Measurements from ENCODE around the gene OSGIN1. TPM values are rescaled to one million over a fixed set of nuclear protein-coding genes. Genes with fewer than 3 reads are reported as not detected.

OSGIN1 gene
- polyA plus RNA-seq, 3 donors: 1.8 to 4.0 (median 2.0) TPM

DNA sequence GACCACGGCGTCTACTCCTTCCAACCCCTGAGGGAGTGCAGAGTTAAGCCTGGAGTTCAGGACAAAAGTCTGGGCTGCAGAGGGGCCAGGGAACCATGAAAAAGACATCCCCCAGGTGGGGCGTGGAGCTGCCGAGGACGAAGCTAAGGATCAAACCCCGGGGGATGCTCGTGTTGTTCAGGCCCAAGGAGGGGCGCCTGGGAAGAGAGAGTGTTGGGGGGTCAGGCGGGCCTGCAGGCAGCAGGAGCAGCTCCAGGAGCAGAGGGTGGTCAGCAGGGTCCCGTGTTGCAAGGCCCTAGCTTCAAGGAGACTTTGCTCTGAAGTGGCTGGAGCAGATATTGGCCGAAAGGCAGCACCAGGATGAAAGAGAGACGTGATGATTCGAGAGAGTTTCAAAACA, 41.7 kb downstream of the OSGIN1 start:
- H3K36me3 Mint-ChIP-seq: peaks cover 4 to 11% of the 10 kb centered on the region in 2 donors
- peak; percentile 26 to 76 (median 41) for DNase-seq
- Histone ChIP-seq H3K79me2 (ENCODE audit: insufficient read depth, low read length) (no peaks in the 10 kb centered on the region), H3K27ac (ENCODE audit: low read depth in 1 of 2, low read length in 2 of 2) (peak overlapping the region; percentile 77 to 81), H4K20me1 (ENCODE audit: insufficient read depth, low read length) (no peaks in the 10 kb centered on the region), H3K27me3 (ENCODE audit: control insufficient read depth in 2 of 2, insufficient read depth in 2 of 2, low read length in 2 of 2) (peaks cover 0 to 25% of the 10 kb centered on the region in 2 donors), H3K4me1 (ENCODE audit: control insufficient read depth in 1 of 2, insufficient read depth in 2 of 2, low read length in 2 of 2) (peaks cover 35 to 37% of the 10 kb centered on the region in 2 donors), H3K4me2 (replicated peaks; ENCODE audit: extremely low read depth, low read length, poor library complexity, severe bottlenecking) (peak overlapping the region; percentile 31), H2AFZ (ENCODE audit: insufficient read depth, low read depth, low read length, poor library complexity, severe bottlenecking) (peak overlapping the region; percentile 42), H3K9me3 (replicated peaks in 1 of 2; ENCODE audit: control insufficient read depth in 1 of 2, insufficient read depth in 1 of 2, low read length in 2 of 2) (no peaks in the 10 kb centered on the region), H3K36me3 (replicated peaks in 1 of 2; ENCODE audit: control insufficient read depth in 1 of 2, insufficient read depth in 2 of 2, low read length in 2 of 2) (no peaks in the 10 kb centered on the region), H3K4me3 (replicated peaks in 1 of 3; ENCODE audit: low read depth in 2 of 3, low read length in 3 of 3) (peak overlapping the region in 1 of 3 experiments; percentile 15), H3K9ac (ENCODE audit: insufficient read depth, low read length, poor library complexity, severe bottlenecking) (peak overlapping the region; percentile 9)
- H3K27me3 Mint-ChIP-seq (ENCODE audit: low read depth in 3 of 3): peaks cover 36 to 66% (median 40%) of the 10 kb centered on the region in 3 donors
- intact Hi-C loops (cut with micrococcal nuclease): no loop called here
- peaks cover 33% of the 10 kb centered on the region for H3K4me1 Mint-ChIP-seq
- TF ChIP-seq, protein P1, sequence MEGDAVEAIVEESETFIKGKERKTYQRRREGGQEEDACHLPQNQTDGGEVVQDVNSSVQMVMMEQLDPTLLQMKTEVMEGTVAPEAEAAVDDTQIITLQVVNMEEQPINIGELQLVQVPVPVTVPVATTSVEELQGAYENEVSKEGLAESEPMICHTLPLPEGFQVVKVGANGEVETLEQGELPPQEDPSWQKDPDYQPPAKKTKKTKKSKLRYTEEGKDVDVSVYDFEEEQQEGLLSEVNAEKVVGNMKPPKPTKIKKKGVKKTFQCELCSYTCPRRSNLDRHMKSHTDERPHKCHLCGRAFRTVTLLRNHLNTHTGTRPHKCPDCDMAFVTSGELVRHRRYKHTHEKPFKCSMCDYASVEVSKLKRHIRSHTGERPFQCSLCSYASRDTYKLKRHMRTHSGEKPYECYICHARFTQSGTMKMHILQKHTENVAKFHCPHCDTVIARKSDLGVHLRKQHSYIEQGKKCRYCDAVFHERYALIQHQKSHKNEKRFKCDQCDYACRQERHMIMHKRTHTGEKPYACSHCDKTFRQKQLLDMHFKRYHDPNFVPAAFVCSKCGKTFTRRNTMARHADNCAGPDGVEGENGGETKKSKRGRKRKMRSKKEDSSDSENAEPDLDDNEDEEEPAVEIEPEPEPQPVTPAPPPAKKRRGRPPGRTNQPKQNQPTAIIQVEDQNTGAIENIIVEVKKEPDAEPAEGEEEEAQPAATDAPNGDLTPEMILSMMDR (IDR thresholded peaks at IDR 0.05): no peak
- peak overlapping the region; percentile 35 to 95 (median 54) for H3K27ac Mint-ChIP-seq
- 67% methylated on average over 13 of the region's 13 CpGs for WGBS (ENCODE audit: insufficient coverage)
- peak overlapping the region in 1 of 2 donors; percentile 65 for H3K4me3 Mint-ChIP-seq
- peaks cover 0 to 11% (median 5%) of the 10 kb centered on the region in 7 donors for H3K9me3 Mint-ChIP-seq

GRCh38 chr16:83995754-83996153, 42.7 kb downstream of the OSGIN1 start:
- peak overlapping the region; percentile 36 for H3K4me2 ChIP-seq (replicated peaks; ENCODE audit: extremely low read depth, low read length, poor library complexity, severe bottlenecking)
- peak in 2 of 3 donors; percentile 16 to 55 for DNase-seq
- peak overlapping the region; percentile 52 for H2AFZ ChIP-seq (ENCODE audit: insufficient read depth, low read depth, low read length, poor library complexity, severe bottlenecking)
- no peaks in the 10 kb centered on the region for H4K20me1 ChIP-seq (ENCODE audit: insufficient read depth, low read length)
- WGBS (ENCODE audit: insufficient coverage): under 1% methylated on average over 16 of the region's 21 CpGs
- no peaks in the 10 kb centered on the region for H3K36me3 ChIP-seq (replicated peaks in 1 of 2; ENCODE audit: control insufficient read depth in 1 of 2, insufficient read depth in 2 of 2, low read length in 2 of 2)
- no peak overlapping the region for H3K27ac ChIP-seq (ENCODE audit: low read depth in 1 of 2, low read length in 2 of 2)
- H3K27me3 ChIP-seq (ENCODE audit: control insufficient read depth in 2 of 2, insufficient read depth in 2 of 2, low read length in 2 of 2): peaks cover 0 to 16% of the 10 kb centered on the region in 2 donors
- TF ChIP-seq, protein P1 (IDR thresholded peaks at IDR 0.05): no peak
- H3K4me3 ChIP-seq (replicated peaks in 1 of 3; ENCODE audit: low read depth in 2 of 3, low read length in 3 of 3): no peak overlapping the region
- Mint-ChIP-seq H3K4me3 (peak overlapping the region in 1 of 2 donors; percentile 67), H3K36me3 (peaks cover 4 to 11% of the 10 kb centered on the region in 2 donors), H3K27ac (peak overlapping the region in 5 of 7 donors; percentile 4 to 82 (median 71)), H3K4me1 (peaks cover 33% of the 10 kb centered on the region), H3K27me3 (ENCODE audit: low read depth in 3 of 3) (peaks cover 35 to 60% (median 36%) of the 10 kb centered on the region in 3 donors), H3K9me3 (peaks cover 0 to 11% (median 5%) of the 10 kb centered on the region in 7 donors)
- H3K9me3 ChIP-seq (replicated peaks in 1 of 2; ENCODE audit: control insufficient read depth in 1 of 2, insufficient read depth in 1 of 2, low read length in 2 of 2): no peaks in the 10 kb centered on the region
- no peak overlapping the region for H3K9ac ChIP-seq (ENCODE audit: insufficient read depth, low read length, poor library complexity, severe bottlenecking)
- intact Hi-C loops (cut with micrococcal nuclease): no loop called here
- H3K4me1 ChIP-seq (ENCODE audit: control insufficient read depth in 1 of 2, insufficient read depth in 2 of 2, low read length in 2 of 2): peaks cover 35 to 37% of the 10 kb centered on the region in 2 donors
- H3K79me2 ChIP-seq (ENCODE audit: insufficient read depth, low read length): no peaks in the 10 kb centered on the region

Data from CD14-positive monocyte (primary cell).